GM18873 (cell line): ENCODE results near the gene EXOC3L1.

Experiments
- ATAC-seq: cut with Tn5 transposase; IDR thresholded peaks from one replicate; pipeline ENCODE4 v1.9.1; 2021; ENCODE audit warnings: mild to moderate bottlenecking, moderate library complexity, moderate number of reproducible peaks; ENCODE audit not compliant: unreplicated experiment, low FRiP score

Gene EXOC3L1

DNA sequence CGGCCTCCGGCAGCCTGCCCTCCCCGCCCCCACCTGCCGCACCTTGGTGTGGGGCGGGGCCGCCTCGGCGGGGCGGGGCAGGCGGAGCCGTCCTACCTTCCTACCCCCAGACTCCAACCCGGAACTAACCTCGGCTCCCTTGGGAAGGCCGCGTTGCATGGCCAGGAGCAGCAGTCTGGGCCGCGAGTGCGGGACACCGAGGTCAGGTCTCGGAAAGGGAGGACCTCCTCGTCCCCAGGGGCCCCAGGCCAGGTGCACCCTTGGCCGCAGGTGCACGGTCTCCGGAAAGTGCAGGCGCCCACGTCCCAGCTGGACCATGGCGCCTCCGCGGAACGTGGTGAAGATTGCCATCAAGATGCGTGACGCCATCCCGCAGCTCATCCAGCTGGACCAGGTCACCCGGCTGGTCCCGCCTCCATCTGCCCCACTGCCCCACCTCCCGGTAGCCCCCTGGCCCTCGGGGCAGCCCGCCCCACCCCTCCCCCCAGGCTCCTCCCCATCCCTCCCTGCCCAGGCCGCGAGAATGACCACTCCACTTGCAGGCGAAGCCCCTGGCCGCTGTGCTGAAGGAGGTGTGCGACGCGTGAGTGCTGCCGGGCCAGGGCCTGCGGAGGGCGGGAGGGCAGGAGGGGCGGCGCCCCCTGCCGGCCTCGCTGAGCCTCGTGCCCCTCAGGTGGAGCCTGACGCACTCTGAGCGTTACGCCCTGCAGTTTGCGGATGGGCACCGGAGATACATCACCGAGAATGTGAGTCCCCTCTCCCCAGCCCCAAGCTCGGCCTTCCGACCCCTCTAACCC, 9.3 kb upstream of the EXOC3L1 start, which contains the start of gene ELMO3:
Gene ELMO3, plus strand, starts transcription at position 121 of the 797 bp plus-strand sequence. Its CDS starts 196 bp downstream, at position 317.
- no peak for ATAC-seq

DNA sequence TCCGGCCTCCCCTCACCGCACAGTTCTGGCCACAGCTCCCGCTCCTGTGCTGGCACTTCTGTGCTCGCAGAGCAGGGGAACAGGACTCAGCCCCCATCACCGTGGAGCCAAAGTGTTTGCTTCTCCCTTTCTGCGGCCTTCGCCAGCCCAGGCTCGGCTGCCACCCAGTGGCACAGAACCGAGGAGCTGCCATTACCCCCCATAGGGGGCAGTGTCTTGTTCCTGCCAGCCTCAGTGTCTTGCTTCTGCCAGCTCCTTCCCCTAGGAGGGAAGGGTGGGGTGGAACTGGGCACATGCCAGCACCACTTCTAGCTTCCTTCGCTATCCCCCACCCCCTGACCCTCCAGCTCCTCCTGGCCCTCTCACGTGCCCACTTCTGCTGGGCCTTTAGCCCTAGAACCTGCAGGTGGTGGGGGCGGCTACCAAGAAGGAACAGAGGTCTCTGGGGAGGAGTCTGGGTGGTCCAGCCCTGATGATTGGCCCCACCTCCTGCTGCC, 8.3 kb upstream of the EXOC3L1 start:
- ATAC-seq, result no peak

DNA sequence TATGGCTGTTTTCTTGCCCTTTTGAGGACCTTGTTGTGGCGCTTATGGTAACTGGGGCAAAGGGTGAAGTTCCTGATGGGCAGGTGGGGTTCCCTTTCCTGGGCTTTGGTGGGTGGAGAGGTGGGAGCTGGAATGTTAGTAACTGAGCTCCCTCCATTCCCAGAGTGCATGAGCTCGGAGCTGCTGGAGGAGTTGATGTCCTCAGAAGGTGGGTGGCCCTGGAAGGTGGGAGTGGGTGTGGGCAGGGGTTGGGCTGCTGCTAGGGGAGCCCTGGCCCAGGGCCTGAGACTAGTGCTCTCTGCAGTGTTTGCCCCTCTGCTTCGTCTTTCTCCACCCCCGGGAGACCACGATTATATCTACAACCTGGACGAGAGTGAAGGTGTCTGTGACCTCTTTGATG, 7.8 kb upstream of the EXOC3L1 start:
- no peak for ATAC-seq

DNA sequence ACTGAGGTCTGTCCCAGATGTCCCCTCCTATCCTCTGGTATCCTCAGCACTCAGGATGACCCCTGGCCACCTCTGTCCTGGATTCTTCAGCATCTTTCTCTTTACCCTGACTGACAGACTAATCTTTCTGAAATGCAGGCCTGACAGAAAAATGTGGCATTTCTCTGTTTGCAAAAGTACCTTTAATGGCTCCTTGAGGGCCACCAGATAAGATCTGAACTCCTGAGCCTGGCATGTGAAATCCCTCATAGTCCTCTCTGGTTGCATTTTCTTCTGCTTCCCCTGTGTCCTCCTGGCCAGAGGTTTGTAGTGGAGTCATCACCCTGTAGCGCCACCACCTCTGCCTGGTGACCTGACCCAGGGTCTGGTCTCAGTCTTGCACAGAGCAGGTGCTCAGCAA, 6.9 kb upstream of the EXOC3L1 start:
- no peak for ATAC-seq

DNA sequence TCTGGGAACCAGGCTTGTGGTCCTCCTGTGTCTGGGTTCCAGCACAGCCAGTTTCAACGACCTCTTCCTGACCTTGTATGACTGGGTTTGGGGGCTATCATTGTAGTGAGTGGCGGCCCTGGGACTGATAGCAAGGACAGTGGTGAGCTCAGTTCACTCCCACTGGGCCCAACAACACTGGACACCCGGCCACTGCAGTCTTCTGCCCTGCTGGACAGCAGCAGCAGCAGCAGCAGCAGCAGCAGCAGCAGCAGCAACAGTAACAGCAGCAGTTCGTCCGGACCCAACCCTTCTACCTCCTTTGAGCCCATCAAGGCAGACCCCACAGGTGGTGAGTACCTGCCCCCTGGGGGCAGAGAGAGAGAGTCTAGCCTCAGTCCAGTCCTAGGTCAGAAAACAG, 5.7 kb upstream of the EXOC3L1 start:
- no peak for ATAC-seq

DNA sequence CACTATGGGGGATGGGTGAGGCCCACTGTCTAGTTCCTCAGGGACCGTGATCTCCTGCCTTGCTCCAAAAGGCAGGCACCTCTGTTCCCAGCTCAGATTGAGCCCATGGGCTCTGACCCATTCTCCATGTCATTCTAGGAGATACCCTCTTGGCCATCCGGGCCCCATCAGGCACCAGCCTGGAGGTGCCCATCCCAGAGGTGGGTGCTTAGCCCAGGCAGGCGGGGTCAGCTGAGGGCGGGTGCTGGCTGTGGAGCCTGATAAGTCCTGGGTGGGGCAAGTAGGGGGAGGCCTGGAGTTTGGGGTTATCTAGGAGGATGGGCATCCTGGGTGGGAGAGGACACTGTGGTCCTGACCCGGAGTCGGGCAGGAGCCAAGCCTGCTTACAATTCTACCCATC, 4.3 kb upstream of the EXOC3L1 start:
- ATAC-seq, result no peak

DNA sequence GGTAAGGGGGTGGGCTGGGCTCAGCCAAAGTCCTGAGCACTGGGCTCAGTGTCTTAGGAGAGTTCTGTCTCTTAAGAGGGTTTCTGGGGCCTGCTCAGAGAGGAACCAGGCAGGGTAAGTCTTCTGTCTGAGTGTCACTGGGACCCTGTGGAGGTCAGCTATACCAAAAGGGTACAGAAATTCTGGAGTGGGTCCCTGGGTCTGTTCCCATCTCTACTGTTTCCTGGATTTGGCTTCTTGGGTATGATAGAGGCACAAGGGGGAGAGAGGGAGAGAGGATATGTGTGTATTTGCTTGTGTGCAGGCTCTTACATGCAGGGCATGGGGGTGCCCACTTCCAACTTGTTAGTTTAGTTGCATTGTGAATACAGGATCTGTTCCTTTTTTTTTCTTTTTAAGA, 3.6 kb upstream of the EXOC3L1 start:
- no peak for ATAC-seq

DNA sequence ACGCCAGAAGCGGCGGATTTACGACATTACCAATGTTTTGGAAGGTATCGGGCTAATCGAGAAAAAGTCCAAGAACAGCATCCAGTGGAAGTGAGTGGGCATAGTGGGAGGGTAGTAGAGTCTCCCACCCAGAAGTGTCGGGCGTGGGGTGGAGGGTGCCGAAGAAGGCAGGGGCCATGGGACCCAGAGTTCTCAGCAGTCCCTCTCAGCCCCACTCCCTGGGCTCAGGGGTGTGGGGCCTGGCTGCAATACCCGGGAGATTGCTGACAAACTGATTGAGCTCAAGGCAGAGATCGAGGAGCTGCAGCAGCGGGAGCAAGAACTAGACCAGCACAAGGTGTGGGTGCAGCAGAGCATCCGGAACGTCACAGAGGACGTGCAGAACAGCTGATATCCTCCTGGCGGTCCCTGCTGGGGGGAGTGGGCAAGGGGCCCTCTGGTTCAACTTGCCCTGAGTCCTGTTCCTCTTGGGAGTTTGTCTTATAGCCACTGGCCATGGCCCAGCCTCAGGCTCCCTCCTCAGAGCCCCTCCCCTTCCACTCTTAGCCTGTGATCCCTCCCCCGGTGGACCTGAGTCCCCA, 2.9 kb upstream of the EXOC3L1 start:
- ATAC-seq, result no peak

DNA sequence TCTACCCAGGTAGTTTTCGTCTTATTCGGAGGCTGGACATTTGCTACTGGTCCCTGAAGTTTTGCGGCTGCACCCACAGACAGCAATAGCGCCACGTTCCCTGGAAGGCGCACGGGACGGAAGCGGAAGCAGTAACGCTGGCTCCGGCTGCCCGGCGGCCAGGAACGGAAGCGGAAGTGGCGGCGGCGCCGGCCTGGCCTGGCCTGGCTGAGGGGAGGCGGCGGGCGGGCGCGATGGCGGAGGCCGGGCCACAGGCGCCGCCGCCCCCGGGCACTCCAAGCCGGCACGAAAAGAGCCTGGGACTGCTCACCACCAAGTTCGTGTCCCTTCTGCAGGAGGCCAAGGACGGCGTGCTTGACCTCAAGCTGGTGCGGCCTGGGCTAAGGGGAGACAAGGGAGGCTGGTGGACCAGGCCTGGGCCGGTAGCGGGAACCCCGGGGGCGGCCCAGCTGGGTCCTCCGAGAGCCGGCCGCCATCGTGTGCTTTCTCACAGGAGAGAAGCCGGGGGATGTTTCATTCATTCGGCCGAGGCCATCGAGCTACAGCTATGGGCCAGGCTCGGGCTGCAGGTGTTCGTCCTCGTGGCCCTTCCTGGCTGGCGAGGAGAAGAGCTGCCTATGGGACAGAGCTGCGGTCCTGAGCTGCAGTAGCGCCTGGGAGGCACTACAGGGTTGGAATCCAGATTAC, 2.2 kb upstream of the EXOC3L1 start, which contains the start of gene E2F4:
Gene E2F4, plus strand, starts transcription at position 161 of the 687 bp plus-strand sequence. Its CDS starts 73 bp downstream, at position 234.
- ATAC-seq, result peak; percentile 56

DNA sequence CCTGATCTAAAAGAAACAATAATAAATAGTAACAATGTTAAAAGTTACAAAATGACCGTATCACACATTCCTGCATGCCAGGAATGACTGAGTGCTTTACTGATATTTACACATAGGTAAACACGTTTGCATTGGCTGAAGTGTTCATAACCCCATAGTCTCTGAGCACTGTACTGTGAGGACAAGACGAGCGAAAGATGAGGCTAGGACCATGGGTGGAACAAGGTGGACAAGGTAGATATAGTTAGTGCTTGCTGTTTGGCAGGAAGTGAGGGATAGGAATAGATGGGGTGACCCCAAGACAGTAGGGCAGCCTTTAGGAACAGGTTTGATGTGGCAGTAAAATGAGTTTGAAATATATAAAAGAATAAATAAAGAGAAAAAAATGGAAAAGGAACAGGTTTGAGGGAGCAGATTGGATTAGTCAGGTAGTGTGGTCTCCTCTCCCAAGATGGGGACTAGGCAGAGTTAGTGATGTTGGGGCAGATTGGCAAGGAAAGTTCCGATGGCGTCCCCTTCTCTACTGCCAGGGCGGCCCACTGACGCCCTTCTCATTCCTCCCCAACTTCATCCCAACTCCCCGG, 1.6 kb upstream of the EXOC3L1 start:
- ATAC-seq, result no peak

DNA sequence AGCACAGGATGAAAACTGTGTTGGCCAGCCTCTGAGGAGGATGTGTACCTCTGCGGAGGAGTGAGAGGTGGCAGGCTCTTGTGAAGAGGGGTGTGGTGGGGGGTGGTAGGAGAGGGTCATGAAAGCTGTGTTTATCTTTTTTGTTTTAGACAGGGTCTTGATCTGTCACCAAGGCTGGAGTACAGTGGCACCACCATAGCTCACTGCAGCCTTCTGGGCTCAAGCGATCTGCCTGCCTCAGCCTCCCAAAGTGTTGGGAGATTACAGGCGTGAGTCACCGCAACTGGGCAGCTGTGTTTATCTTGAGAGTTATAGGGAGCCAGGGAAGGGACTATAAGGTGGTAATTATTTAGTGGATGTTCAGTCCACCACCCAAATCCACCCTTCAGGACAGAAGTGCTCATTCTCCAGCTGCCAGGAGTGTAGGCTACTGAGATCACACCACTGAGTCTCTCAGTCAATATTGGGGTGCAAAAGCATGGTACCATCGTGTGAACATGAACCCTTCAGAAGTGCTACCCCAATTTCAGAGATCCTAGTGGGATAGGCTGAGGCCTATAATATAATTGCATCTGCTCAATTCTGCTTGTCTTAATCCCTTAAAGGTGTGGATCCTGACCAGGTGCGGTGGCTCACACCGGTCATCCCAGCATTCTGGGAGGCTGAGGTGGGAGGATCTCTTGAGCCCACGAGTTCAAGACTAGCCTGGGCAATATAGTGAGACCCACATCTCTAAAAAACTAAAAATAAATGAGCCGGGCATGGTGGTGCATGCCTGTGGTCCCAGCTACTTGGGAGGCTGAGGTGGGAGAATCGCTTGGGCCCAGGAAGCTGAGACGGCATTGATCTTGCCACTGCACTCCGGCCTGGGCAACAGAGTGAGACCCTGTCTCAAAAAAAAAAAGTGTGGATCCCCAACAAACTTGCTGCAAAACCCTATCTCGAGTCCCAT, 788 bp upstream of the EXOC3L1 start:
- no peak for ATAC-seq

DNA sequence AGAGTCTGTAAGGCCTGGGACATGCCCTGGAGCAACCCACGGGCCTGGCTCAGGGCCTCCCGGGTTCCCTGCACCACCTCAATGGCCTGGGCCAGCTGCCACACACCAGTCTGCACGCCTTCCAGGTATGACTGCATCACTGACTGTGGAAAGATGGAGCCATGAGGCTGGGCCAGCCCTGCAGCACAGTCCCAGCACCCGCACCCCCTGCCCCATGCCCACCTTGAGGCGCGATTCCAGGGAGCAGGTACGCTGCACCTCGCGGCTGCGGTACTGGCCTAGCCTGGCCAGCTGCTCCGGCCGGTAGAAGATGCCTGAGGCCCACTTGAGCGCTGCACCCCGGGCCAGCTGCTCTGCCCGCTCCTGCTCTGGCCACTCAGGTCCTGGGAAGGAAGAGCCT, 1.1 kb downstream of the EXOC3L1 start:
- ATAC-seq, result no peak

DNA sequence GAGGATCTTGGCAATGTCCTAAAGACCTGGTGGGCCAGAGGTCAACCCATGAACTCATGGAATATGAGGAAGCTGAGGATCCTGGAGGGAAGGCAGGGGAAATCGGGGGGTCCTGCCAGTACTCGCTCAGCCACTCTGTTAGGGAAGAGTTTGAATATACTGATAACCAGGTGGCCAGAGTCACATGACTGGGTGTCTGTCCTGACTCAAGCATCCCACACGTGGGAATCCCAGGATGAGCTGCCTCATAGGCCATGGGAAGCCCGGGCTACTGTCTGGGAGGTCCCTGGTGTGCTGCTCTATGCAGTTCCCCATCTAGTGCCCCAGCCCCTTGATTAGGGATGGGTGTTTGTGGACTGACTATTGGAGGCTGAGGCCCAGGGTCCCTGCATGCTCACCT, 1.6 kb downstream of the EXOC3L1 start:
- no peak for ATAC-seq

DNA sequence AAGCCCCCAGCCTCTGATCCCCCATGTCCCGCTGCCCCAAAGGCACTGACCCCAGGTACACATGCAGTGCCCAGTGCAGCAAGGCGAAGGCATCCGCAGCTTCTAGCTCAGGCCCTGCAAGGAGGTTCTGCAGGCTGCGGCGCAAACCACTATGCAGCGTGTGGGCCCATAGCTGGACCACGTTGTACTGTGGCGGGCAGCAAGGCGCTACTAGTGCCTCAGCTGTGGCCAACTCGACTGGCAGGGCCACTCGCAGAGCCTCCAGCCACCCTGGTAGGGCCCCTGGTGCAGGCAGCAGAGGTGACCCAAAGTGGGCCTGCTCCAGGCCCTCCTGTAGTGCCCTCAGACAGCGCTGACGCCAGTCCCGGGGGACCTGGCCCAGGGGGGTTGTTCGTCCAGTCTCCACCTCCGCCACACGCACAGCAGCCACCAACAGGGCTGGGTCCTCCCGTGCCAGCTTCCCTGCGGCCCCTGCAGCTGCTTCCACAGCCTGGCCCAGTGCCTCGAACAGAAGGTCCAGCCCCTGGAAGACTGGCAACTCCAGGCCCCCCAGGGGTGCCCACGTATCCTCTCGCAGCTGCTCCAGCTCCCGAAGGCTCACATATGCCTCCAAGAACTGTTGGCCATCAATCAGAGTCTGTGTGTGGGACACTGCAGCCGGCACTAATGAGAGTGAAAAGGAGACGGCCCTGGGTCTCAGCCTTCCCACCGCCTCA, 2.6 kb downstream of the EXOC3L1 start:
- ATAC-seq, result no peak

DNA sequence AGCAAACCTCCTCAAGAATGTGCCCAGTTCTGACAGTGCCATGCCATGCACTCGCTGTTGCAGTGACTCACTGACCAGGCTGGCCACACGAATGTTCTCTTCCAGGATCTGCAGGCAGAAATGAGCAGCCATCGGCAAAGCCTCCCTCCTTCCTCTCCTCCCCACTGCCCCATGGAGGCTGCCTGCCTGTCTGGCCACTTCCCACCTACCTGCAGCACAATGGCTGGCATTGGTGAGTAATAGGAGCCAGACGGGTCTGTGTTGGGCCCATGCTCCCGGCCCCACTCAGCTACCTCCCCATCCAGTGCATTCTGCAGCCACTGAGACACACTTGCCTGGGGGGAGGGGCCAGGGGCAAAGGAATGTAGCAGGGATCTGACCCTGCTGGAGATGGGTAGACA, 3.4 kb downstream of the EXOC3L1 start:
- no peak for ATAC-seq

DNA sequence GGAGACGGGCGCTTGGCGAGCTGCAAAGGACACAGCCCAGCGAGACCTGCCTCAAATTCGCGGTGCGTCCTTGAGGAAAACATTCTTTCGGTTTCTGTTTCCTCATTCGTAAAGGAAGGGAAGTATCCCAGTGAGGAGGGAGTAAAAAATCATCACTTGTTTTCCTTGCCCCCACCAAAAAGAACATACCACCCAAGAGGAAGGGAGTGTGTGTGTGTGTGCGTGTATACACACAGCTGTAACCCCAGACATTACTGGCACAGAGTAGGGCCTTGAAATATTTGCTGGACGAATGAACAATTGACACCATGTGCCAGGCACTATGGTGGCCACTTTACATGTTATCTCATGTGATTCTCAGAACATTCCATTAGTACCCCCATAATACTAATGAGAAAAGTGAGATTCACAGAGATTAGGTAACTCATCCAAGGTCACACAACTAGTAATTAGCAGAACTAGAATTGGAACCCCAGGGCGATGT, 4.2 kb downstream of the EXOC3L1 start:
- no peak for ATAC-seq

DNA sequence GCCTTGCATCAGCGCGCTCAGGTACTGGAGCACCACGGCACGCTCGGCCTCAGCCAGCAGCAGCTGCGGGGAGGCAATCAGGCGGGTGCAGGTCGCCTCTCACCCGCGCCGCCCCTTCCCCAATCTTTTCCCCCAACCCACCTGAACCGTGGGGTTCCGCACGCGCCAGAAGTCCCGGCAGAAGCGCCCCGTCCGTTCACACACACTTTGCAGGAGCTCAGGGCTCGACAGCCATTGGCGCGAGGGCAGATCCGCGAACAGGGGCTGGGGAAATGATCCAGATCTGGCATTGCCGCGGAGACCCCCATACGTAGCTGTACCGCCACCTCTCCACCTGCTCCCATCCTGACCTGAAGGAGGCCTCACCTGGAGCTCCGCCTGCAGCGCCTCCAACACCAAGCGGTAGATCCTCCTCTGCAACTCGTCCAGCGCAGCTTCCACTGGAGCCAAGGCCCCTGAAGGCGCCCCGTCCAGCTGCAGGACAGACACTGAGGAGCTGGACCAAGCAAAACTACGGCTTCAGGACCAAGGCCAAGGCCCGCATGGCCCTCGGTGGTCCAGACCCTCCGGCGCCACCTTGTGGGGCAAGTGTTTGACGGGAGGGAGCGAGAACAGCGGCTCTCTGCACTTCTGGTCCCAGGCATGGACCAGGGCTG, 4.8 kb downstream of the EXOC3L1 start:
- ATAC-seq, result no peak

DNA sequence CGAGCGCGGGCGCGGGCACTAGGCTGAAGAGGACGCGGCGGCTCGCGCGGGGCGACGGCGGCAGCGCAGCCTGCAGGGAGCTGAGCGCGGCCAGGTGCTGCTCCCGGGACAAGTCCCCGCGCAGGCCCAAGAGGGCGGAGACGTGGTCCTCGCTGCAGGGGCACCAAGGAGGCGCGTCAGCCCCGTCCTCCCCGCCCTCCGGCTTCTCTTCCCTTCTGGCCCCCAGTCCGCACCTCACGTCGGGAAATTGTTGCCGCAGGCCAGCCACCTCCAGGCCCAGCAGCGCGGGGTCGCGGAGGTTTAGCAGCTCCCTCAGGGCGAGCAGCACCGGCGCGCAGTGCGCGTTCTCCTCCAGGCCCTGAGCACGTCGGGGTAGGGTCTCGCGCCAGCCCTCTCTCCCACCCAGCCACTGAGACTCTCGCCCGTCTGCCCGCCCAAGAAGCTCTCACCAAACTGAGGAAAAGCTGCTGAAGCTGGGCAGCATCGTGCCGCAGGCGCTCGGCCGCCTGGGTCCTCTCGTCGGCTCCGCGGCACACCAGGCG, 5.4 kb downstream of the EXOC3L1 start:
- ATAC-seq, result no peak
